HepG2 (cell line): ENCODE results near the gene TGFB2. TPM values are rescaled to one million over a fixed set of nuclear protein-coding genes. Genes with fewer than 3 reads are reported as not detected.

Experiments used
- ATAC-seq: fragments of 200-7000 bp; cut with Tn5 transposase; 3 replicates; pipeline ENCODE4 v1.9.1; 2020; ENCODE audit warnings: mild to moderate bottlenecking, moderate library complexity
- BruUV-seq: library from RNA; stranded (reverse); fragments of 400-500 nt; replicated peaks from 2 replicates; lab custom pipeline; 2021; lab: Mats Ljungman, UMichigan
- CTCF ChIA-PET: fragments of 300-600 bp; formaldehyde crosslinking; extraction: SDS; loops from one replicate; lab custom pipeline; 2021; ENCODE audit warnings: low total read pairs, inconsistent platforms, low intra/inter-chr PET ratio; lab: Yijun Ruan, JAX
- POLR2A ChIA-PET: fragments of 350-600 bp; sonication (Branson Sonifier 250); formaldehyde crosslinking; loops from one replicate; lab custom pipeline; 2020; ENCODE audit warnings: antibody characterized with exemption, inconsistent platforms; lab: Yijun Ruan, JAX
- DNase-seq: peaks from one replicate; pipeline ENCODE4 v3.0.0-alpha.2; 2015; ENCODE audit warnings: low spot score
- FAIRE-seq: peaks from 3 replicates; lab custom pipeline; 2011; peaks lifted over from hg19 to GRCh38; lab: Jason Lieb, UNC
- H2AFZ ChIP-seq: one replicate; pipeline ENCODE4 v1.6.1; 2011; ENCODE audit warnings: low read length, inconsistent platforms
- H3K27ac ChIP-seq: fragments of 300-600 bp; 3 replicates; pipeline ENCODE4 v1.8.0; 2011; ENCODE audit warnings: mixed run types, mild to moderate bottlenecking, mixed read lengths, low read length, inconsistent platforms; ENCODE audit not compliant: insufficient read depth; ENCODE audit errors: extremely low read length
- H3K27me3 ChIP-seq, 2 experiments: fragments of 200-600 bp in 1 of 2; 2 replicates in 1 of 2; 3 replicates in 1 of 2; pipeline versions ENCODE4 v1.6.0 to v1.8.0; 2011; ENCODE audit warnings: low read length in 2 of 2, mild to moderate bottlenecking in 2 of 2, moderate library complexity in 2 of 2, inconsistent platforms in 1 of 2; ENCODE audit not compliant: insufficient read depth in 2 of 2, control insufficient read depth in 1 of 2
- H3K36me3 ChIP-seq, 2 experiments: fragments of 200-600 bp in 1 of 2; replicated peaks in 1 of 2; 2 replicates in 1 of 2; 3 replicates in 1 of 2; pipeline versions ENCODE4 v1.5.1 to v1.8.0; 2011; ENCODE audit warnings: low read length in 2 of 2, inconsistent platforms in 1 of 2; ENCODE audit not compliant: insufficient read depth in 2 of 2, control insufficient read depth in 1 of 2
- H3K4me1 ChIP-seq: 2 replicates; pipeline ENCODE4 v1.5.1; 2012; ENCODE audit warnings: low read length, inconsistent platforms; ENCODE audit not compliant: insufficient read depth
- H3K4me2 ChIP-seq: 2 replicates; pipeline ENCODE4 v1.6.0; 2011; ENCODE audit warnings: low read depth, low read length, inconsistent platforms
- H3K4me3 ChIP-seq, 3 experiments: fragments of 200-600 bp in 1 of 3; sonication (generic), shearing (Covaris generic) in 1 of 3; replicated peaks in 1 of 3; 2 replicates each; pipeline ENCODE4 v1.5.1; 2011 to 2016; ENCODE audit warnings: low read length in 3 of 3, inconsistent platforms in 2 of 3, low read depth in 2 of 3, mild to moderate bottlenecking in 2 of 3, control low read depth in 1 of 3, mixed read lengths in 1 of 3; ENCODE audit not compliant: insufficient read depth in 1 of 3
- H3K79me2 ChIP-seq: one replicate; pipeline ENCODE4 v1.6.1; 2011; ENCODE audit warnings: low read length, inconsistent platforms; ENCODE audit not compliant: insufficient read depth
- H3K9ac ChIP-seq: 2 replicates; pipeline ENCODE4 v1.6.0; 2011; ENCODE audit warnings: mild to moderate bottlenecking, low read depth, low read length, inconsistent platforms; ENCODE audit not compliant: insufficient read depth
- H3K9me3 ChIP-seq: 2 replicates; pipeline ENCODE4 v1.5.1; 2012; ENCODE audit warnings: mild to moderate bottlenecking, low read length
- H4K20me1 ChIP-seq: 2 replicates; pipeline ENCODE4 v1.6.0; 2011; ENCODE audit warnings: inconsistent platforms, mild to moderate bottlenecking, low read length, moderate library complexity; ENCODE audit not compliant: insufficient read depth
- DR1 ChIP-seq: sonication (generic); formaldehyde crosslinking; IDR thresholded peaks from 2 replicates; pipeline ENCODE4 v1.8.0; 2021; ENCODE audit warnings: mild to moderate bottlenecking, missing genetic modification reagents, inconsistent platforms
- HCFC1 ChIP-seq: fragments of 150-350 bp; IDR thresholded peaks from 2 replicates; pipeline ENCODE4 v1.6.1; 2014; ENCODE audit warnings: low read depth, low read length
- HDAC1 ChIP-seq: sonication (generic); formaldehyde crosslinking; IDR thresholded peaks from 2 replicates; pipeline ENCODE4 v1.5.1; 2020; ENCODE audit warnings: mild to moderate bottlenecking, missing genetic modification reagents
- NFIC ChIP-seq: IDR thresholded peaks from 2 replicates; pipeline ENCODE4 v1.6.1; 2012; ENCODE audit warnings: mild to moderate bottlenecking, low read length, inconsistent platforms
- TCF7L2 ChIP-seq: IDR thresholded peaks from 2 replicates; pipeline ENCODE4 v1.6.1; 2011; ENCODE audit warnings: mild to moderate bottlenecking, low read depth, low read length, moderate library complexity
- YEATS2 ChIP-seq: sonication (generic); formaldehyde crosslinking; IDR thresholded peaks from 2 replicates; pipeline ENCODE4 v1.4.0; 2020; ENCODE audit warnings: missing genetic modification reagents, borderline replicate concordance
- ZNF274 ChIP-seq: sonication (generic); formaldehyde crosslinking; IDR thresholded peaks from 2 replicates; pipeline ENCODE4 v1.5.1; 2020; ENCODE audit warnings: mild to moderate bottlenecking, missing genetic modification reagents
- ZNF788 ChIP-seq: sonication (generic); formaldehyde crosslinking; IDR thresholded peaks from 2 replicates; pipeline ENCODE4 v1.5.0; 2020; ENCODE audit warnings: mild to moderate bottlenecking, missing genetic modification reagents, borderline replicate concordance
- WGBS: methylation state at CpG from one replicate; pipeline ENCODE4 v1.1.6; 2017; ENCODE audit warnings: low lambda C conversion rate; 5-methylcytosine and 5-hydroxymethylcytosine counted together
- in situ Hi-C: cut with HindIII; loops from 2 replicates; pipeline ENCODE4 v1.10.0; 2017; ENCODE audit warnings: low pct_unique_long_range_greater_than_20kb; ENCODE audit not compliant: extremely low pct_ligation_motif_present
- intact Hi-C: fragments of 100-400 bp; cut with micrococcal nuclease; formaldehyde crosslinking; loops from one replicate; pipeline ENCODE4 v1.10.0; 2022; ENCODE audit not compliant: unreplicated experiment
- polyA plus RNA-seq, 8 experiments: library from polyadenylated mRNA; depleted of rRNA in 3 of 8; stranded (reverse) in 7 of 8; unstranded in 1 of 8; fragments of >200 nt; fragmentation: Illumina TruSeq in 4 of 8; extraction: Trizol in 4 of 8; gene quantifications; 2 replicates each; pipeline versions ENCODE4 v1.2.1 to v1.2.3, GENCODE V29; 2011 to 2016; ENCODE audit warnings: low read depth in 4 of 8, missing spikeins in 1 of 8, mixed read lengths in 1 of 8; ENCODE audit not compliant: insufficient read depth in 1 of 8
- total RNA-seq, 5 experiments: library from RNA; depleted of rRNA; stranded (reverse); fragments of >200 nt; fragmentation: Illumina TruSeq; extraction: Trizol; gene quantifications; 2 replicates each; pipeline ENCODE4 v1.2.3, GENCODE V29; 2016; ENCODE audit warnings: low read depth in 1 of 5
- TF ChIP-seq, protein P1 (sequence below): sonication (generic); formaldehyde crosslinking; conservative IDR thresholded peaks from 2 replicates; pipeline ENCODE4 v1.4.0; 2020; ENCODE audit warnings: mild to moderate bottlenecking, missing genetic modification reagents, moderate library complexity
- TF ChIP-seq, protein P2 (sequence below): IDR thresholded peaks from 2 replicates; pipeline ENCODE4 v1.6.1; 2016; ENCODE audit warnings: mild to moderate bottlenecking, missing biosample characterization, missing genetic modification reagents

TGFB2 gene
- total and polyA plus RNA-seq, 2 of the 13 experiments (the other 11 are each of a cell fraction or from before 2014, with no cell fraction given): 0.07 TPM; not detected in 1

DNA sequence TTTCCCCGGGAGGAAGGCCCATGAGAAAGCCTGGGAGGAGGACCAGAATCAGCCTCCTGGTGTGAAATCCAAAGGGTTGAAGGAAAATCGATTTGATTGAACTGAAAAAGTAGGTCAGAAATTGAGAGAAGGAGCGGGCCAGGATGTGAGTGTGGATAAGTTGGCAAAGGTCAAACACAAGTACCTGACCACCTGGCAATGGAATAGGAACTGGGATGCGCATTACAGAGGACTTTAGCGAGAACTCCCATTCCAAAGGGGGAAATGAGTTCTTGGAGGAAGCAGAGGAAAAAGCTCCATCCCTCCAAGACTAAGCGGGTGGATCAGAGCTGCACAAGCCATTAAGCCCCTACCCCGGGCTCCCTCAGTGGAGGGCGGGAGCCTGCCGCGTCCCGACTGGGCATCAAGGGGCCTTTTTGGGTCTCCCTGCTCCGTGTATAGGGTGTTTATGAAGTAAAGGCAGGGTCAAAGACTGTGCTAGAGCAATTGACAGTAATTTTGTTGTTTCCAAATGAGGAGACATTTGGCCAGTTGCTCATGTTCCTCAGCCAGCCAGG is 56.4 kb downstream of the TGFB2 start:
- TF ChIP-seq DR1 (CRISPR knock-in tag): 0 out of 2 replicates have a peak, but pooled peaks have one; percentile 25
- TF ChIP-seq HCFC1: no peak
- TF ChIP-seq HDAC1: 0 out of 2 replicates have a peak, but pooled peaks have one; percentile 0
- Histone ChIP-seq H3K4me1 (peaks cover 42% of the 10 kb centered on the region), H2AFZ (no peak overlapping the region), H3K27me3 (peaks cover 0 to under 1% of the 10 kb centered on the region in 2 experiments; a peak in 1 of 5 replicates), H3K9me3 (no peaks in the 10 kb centered on the region), H3K4me2 (peak overlapping the region; percentile 72), H4K20me1 (no peaks in the 10 kb centered on the region), H3K36me3 (no peaks in the 10 kb centered on the region), H3K4me3 (peak overlapping the region in 1 of 3 experiments; percentile 38; a peak in 1 of 6 replicates), H3K9ac (peak overlapping the region; percentile 7; the same call in 1 of the 2 replicates), H3K79me2 (no peaks in the 10 kb centered on the region), H3K27ac (no peak overlapping the region)
- intact Hi-C loops (no loop called here), in situ Hi-C loops (no loop called here)
- FAIRE-seq (no peak), DNase-seq (no peak), ATAC-seq (peak; percentile 17)
- CTCF ChIA-PET: no interaction called here
- POLR2A ChIA-PET: interaction anchor here (1.0 to 1.1 kb wide), 3 partner anchors 21 to 909 kb away, joined by 3 read pairs; no protein-coding TSS in a partner anchor
- no TSS peak for BruUV-seq
- 71% methylated on average over 6 of the region's 12 CpGs for WGBS

DNA sequence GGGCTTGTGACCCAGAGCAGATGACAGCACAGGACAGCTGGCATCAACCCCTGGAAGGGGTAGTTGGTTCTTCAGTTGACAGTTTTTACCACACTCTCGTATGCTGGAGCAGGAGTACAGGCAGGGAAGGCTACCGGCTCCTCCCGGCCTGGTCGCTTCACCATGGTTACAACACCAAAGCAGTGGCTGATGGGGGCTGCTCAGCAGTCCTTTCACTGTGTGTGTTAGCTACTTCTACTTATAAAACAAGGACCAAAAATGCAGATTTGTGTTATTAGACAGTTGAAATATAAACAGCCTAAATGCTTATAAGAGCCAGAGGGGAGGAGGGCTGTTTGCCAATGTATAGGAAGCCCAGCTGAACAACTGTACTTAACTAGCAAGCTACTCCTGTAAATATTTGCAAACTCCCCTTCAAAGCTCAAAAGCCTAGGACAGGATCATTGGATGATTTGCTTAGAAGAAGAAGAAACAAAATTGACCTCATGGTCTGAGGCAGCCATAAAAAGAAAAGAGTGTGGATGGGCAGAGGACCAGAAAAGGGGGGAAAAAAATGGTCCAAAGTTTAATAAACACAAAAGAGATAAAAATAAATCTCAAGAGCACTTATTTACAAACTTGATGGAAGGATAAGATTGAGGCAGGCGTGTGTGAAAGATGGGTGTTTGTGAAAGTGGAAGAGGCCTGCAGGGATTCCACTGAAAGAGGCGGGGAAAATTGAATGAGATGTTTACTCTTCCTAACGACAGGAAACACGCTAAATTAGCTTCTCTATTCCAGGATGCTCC is 57.1 kb downstream of the TGFB2 start:
- Histone ChIP-seq H3K9me3 (no peaks in the 10 kb centered on the region), H3K79me2 (no peaks in the 10 kb centered on the region), H3K4me1 (peaks cover 42% of the 10 kb centered on the region), H3K36me3 (no peaks in the 10 kb centered on the region), H4K20me1 (no peaks in the 10 kb centered on the region), H3K4me2 (peak overlapping the region; percentile 72), H3K27me3 (peaks cover 0 to 2% of the 10 kb centered on the region in 2 experiments; a peak in 1 of 5 replicates), H3K4me3 (peak overlapping the region in 1 of 3 experiments; percentile 38; a peak in 1 of 6 replicates), H3K27ac (peak overlapping the region; percentile 13), H2AFZ (no peak overlapping the region), H3K9ac (peak overlapping the region; percentile 7; the same call in 1 of the 2 replicates)
- 0% methylated on average over 8 of the region's 8 CpGs for WGBS
- FAIRE-seq (peak; percentile 28), DNase-seq (peak; percentile 85), ATAC-seq (peak; percentile 91)
- CTCF ChIA-PET: no interaction called here
- POLR2A ChIA-PET: interaction anchor here (1.0 to 1.1 kb wide), 3 partner anchors 22 to 908 kb away, joined by 3 read pairs; no protein-coding TSS in a partner anchor
- intact Hi-C loops: loop anchor here (1.0 to 2.0 kb wide), 3 partner anchors 21 to 57 kb away; partner anchors contain the start of gene TGFB2
- BruUV-seq: no TSS peak
- in situ Hi-C loops: no loop called here
- peak; percentile 35; the same call in 1 of the 2 replicates for TF ChIP-seq TCF7L2
- TF ChIP-seq ZNF274 (CRISPR knock-in tag): 0 out of 2 replicates have a peak, but pooled peaks have one; percentile 52
- TF ChIP-seq, protein P1, sequence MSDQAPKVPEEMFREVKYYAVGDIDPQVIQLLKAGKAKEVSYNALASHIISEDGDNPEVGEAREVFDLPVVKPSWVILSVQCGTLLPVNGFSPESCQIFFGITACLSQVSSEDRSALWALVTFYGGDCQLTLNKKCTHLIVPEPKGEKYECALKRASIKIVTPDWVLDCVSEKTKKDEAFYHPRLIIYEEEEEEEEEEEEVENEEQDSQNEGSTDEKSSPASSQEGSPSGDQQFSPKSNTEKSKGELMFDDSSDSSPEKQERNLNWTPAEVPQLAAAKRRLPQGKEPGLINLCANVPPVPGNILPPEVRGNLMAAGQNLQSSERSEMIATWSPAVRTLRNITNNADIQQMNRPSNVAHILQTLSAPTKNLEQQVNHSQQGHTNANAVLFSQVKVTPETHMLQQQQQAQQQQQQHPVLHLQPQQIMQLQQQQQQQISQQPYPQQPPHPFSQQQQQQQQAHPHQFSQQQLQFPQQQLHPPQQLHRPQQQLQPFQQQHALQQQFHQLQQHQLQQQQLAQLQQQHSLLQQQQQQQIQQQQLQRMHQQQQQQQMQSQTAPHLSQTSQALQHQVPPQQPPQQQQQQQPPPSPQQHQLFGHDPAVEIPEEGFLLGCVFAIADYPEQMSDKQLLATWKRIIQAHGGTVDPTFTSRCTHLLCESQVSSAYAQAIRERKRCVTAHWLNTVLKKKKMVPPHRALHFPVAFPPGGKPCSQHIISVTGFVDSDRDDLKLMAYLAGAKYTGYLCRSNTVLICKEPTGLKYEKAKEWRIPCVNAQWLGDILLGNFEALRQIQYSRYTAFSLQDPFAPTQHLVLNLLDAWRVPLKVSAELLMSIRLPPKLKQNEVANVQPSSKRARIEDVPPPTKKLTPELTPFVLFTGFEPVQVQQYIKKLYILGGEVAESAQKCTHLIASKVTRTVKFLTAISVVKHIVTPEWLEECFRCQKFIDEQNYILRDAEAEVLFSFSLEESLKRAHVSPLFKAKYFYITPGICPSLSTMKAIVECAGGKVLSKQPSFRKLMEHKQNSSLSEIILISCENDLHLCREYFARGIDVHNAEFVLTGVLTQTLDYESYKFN (CRISPR knock-in tag): peak; percentile 78
- TF ChIP-seq YEATS2: no peak
- TF ChIP-seq NFIC: peak; percentile 68
- TF ChIP-seq, protein P2, sequence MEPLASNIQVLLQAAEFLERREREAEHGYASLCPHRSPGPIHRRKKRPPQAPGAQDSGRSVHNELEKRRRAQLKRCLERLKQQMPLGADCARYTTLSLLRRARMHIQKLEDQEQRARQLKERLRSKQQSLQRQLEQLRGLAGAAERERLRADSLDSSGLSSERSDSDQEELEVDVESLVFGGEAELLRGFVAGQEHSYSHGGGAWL (CRISPR knock-in tag): no peak
- TF ChIP-seq ZNF788 (CRISPR knock-in tag): no peak
